DMS 273 (cell line): Measurements from ENCODE around the gene GNL1.
"Not testable (repeated sequence)": the region's sequence is repeated elsewhere in the genome, so short reads cannot be mapped to it uniquely, and the experiment has no call there.

Experiments
- DNase-seq: peaks from one replicate; lab custom pipeline; 2025; ENCODE audit not compliant: unreplicated experiment; lab: John Stamatoyannopoulos, UW

Gene GNL1

DNA sequence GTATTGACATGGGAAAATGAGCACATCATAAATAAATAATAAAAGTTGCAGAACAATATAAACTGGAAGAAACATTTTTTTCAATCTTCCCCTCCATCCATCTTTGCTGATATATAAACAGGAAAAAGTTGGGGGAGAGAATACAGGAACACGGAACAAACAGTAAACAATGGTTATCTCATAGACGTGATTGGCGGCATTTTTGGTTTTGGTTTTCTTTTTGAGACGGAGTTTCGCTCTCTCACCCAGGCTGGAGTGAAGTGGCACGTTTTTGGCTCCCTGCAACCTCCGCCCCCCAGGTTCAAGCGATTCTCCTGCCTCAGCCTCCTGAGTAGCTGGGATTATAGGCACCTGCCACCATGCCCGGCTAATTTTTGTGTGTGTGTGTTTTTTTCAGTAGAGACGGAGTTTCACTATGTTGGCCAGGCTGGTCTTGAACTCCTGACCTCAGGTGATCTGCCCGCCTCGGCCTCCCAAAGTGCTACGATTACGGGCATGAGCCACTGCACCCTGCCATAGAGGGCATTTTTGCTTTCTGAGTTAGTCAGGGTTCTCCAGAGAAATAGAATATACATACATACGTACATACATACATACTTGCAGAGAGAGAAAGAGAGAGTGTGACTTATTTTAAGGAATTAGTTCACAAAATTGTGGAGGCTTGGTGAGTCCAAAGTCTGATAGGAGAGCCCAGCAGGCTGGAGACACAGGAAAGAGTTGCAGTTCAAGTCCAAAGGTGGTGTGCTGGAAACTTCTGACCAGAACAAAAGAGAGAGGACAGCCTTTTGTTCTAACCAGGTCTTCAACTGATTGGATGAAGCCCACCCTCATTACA, 22.6 kb downstream of the GNL1 start:
- DNase-seq = no peak

DNA sequence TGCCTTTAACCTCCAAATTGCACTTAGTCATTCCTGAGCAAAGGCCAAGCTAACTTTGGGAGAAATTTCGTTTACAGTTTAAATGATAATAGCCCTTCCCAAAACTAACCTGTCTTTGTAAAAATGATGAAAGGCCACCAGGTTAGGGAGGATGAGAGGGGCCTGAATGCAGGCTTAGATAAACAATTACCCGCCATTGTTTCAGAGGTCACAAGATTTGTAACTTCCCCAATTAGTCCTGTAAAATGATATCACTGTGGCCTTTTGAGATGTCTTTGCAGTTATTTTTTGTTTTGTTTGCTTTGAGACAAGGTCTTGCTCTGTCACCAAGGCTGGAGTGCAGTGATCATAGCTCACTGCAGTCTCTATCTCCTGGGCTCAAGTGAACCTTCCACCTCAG, 26.3 kb downstream of the GNL1 start:
- no peak for DNase-seq

DNA sequence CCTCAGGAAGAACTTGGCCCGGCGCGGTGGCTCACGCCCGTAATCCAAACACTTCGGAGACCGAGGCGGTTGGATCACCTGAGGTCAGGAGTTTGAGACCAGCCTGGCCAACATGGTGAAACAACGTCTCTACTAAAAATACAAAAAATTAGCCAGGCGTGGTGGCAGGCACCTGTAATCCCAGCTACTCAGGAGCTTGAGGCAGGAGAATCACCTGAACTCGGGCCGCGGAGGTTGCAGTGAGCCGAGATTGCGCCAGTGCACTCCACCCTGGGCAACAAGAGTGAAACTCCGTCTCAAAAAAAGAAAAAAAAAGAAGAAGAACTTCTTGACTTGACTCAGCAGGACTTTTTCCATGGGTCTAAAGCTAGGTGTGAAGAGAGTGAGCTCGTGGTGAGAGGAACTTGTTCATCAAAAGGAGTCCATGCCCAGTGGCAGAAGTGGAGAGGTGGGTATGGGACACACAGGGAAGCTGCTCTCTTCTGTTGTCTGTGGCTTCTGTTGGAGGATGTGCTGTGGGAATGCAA, 26.9 kb downstream of the GNL1 start:
- DNase-seq = not testable (repeated sequence)

DNA sequence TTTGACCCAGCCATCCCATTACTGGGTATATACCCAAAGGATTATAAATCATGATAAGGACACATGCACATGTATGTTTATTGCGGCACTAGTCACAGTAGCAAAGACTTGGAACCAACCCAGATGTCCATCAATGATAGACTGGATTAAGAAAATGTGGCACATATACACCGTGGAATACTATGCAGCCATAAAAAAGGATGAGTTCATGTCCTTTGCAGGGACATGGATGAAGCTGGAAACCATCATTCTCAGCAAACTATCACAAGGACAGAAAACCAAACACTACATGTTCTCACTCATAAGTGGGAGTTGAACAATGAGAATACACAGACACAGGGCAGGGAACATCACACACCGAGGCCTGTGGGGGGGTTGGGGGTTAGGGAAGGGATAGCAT, 29.8 kb downstream of the GNL1 start:
- not testable (repeated sequence) for DNase-seq

DNA sequence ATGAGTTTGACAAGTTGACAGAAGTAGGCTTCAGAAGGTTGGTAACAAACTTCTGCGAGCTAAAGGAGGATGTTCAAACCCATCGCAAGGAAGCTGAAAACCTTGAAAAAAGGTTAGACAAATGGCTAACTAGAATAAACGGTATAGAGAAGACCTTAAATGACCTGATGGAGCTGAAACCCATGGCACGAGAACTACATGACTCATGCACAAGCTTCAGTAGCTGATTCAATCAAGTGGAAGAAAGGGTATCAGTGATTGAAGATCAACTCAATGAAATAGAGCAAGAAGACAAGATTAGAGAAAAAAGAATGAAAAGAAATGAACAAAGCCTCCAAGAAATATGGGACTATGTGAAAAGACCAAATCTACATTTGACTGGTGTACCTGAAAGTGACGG, 34.3 kb downstream of the GNL1 start:
- DNase-seq = not testable (repeated sequence)

DNA sequence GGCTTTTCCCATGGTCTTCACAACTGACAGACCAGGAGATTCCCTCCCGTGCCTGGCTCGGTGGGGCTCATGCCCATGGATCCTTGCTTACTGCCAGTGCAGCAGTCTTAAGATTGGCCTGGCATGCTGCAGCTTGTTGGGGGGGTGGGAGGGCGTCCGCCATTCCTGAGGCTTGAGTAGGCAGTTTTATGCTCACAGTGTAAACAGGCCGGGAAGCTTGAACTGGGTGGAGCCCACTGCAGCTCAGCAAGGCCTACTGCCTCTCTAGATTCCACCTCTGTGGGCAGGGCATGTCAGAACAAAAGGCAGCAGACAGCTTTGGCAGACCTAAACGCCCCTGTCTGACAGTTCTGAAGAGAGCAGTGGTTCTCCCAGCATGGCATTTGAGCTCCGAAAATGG, 35.2 kb downstream of the GNL1 start:
- not testable (repeated sequence) for DNase-seq

DNA sequence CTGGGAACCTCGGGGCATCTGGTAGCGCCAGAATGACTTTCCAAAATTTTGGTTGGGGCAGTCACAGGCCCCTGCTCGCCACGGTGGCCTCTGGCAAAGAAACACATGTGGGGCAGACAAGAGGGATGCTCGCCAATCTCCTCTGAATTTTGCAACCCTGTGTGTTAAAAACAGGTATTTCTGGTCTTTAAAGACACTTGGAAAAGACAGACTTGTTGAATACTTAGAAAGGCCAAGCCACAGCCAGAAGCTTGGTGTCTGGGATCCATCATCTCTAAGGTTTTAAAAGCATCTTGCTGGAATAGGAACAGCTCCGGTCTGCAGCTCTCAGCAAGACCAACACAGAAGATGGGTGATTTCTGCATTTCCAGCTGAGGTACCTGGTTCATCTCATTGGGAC, 35.8 kb downstream of the GNL1 start:
- DNase-seq = no peak

DNA sequence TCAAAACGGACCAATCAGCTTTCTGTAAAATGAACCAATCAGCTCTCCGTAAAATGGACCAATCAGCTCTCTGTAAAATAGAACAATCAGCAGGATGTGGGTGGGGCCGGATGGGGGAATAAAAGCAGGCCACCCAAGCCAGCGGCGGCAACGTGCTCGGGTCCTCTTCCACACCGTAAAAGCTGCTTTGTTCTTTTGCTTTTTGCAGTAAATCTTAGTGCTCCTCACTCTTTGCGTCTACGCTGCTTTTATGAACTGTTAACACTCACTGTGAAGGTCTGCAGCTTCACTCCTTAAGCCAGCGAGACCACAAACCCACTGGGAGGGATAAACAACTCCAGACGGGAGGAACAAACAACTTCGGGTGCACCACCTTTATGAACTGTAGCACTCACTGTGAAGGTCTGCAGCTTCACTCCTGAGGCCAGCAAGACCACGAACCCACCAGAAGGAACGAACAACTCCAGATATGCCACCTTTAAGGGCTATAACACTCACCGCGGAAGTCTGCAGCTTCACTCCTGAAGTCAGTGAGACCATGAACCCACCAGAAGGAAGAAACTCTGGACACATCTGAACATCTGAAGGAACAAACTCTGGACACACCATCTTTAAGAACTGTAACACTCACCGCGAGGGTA, 37.7 kb downstream of the GNL1 start:
- DNase-seq = not testable (repeated sequence)

DNA sequence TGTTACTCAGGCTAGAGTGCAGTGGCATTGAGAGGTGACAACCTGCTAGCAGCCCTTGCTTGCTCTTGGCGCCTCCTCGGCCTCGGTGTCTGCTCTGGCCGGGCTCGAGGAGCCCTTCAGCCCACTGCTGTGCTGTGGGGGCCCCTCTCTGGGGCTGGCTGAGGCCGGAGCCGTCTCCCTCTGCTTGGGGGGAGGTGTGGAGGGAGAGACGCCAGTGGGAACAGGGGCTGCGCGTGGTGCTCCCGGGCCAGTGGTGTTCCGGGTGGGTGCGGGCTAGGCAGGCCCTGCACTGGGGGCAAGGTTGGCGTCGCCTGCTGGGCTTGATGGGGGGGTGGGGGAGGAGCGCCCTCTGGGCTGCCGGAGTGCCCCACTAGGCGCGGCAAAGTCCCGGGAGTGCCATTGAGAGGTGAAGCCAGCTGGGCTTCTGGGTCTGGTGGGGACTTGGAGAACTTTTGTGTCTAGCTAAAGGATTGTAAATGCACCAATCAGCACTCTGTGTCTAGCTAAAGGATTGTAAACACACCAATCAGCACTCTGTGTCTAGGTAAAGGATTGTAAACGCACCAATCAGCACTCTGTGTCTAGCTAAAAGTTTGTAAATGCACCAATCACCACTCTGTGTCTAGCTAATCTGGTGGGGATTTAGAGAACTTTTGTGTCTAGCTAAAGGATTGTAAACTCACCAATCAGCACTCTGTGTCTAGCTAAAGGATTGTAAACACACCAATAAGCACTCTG, 38.4 kb downstream of the GNL1 start:
- not testable (repeated sequence) for DNase-seq

DNA sequence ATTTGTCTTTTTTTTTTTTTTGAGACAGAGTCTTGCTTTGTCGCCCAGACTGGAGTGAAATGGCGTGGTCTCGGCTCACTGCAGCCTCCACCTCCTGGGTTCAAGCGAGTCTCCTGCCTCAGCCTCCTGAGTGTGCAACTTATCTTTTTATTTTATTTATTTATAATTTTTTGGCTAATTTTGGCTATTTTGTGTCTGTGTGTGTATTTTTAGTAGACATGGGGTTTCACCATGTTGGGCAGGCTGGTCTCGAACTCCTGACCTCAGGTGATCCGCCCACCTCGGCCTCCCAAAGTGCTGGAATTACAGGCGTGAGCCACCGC, 39.6 kb downstream of the GNL1 start:
- not testable (repeated sequence) for DNase-seq

DNA sequence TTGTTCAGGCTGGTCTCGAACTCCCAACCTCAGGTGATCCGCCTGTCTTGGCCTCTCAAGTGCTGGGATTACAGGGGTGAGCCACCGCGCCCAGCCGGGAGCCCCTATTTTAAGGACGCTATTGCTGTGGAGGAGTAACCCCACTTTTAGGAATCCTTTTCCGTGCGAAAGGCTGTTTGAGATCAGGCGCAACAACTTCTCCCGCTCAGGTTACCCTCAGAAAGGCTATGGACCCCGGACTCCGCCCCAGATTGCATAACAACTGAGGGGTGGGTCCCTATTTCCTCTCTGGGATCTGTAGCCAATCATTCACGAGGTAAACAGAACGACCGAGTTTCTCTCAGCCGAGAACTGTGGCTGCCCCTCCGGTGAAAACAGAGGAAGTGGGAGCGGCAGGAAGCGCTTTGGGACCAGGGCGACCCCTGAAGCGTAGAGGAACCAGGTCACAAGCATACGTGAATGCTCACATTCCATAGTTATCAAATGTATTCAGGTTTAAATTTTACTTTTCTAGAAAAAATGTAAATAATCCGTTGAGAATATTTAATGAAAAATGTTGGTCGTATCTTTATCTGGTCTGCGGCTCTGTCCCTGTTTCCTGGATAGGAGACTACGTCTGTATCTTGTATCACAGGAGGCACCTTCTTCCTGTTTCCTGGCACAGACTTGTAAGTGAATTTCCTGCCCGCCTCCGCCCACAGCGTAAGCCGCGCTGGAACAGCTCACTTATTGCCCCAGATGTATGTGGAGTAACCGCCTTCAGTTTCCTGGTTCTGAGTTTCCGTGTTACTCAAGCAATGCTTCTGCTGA, 40.1 kb downstream of the GNL1 start:
- peak; percentile 93 for DNase-seq

DNA sequence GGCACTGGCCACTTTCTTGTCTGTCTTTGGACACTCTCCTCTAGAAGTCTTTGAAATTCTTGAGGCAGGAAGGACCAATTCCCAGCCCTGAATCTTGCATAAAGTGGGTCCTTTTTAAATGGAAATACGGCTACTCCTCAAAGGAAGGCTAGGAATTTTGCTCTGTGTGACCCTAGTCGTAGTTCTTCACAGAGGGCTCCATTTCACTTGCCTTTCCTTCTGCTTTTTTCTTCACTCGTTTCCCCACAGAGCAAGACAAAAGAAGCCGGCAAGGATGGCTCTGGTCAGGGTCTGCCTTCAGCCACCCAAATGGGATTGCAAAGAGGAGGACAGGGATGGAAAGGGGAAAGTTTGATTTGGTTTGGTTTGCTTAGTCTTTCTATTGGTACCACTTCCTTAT, 41.2 kb downstream of the GNL1 start:
- DNase-seq = no peak

DNA sequence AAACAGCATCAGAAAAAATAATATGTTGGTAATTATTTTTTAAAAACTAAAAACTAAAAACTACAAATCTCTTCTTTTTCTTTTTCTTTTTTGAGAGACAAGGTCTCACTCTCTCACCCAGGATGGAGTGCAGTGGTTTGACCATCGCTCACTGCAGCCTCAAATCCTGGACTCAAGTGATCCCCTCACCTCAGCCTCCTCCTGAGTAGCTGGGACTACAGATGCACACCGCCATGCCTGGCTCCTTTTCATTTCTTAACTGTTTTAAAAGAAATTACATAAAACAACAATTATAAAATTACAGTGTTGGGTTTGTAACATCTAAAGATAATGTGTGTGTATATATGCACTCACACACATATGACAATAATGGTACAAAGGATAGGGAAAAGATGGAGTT, 42.8 kb downstream of the GNL1 start:
- DNase-seq = no peak

DNA sequence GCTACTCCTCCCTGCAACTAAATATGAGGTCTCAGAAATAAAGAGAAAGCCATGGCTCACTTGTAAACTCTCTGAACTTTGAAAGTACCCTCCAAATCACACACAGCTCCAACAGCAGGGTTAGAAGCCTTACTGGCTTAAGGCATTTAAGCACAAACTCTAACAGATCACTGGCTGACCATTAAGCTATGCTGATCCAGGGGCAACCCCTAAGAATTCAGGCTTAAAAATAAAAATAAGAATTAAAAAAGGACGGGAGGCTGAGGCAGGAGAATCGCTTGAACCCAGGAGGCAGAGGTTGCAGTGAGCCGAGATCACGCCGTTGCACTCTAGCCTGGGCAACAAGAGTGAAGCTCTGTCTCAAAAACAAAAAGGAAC, 45.1 kb downstream of the GNL1 start:
- no peak for DNase-seq

DNA sequence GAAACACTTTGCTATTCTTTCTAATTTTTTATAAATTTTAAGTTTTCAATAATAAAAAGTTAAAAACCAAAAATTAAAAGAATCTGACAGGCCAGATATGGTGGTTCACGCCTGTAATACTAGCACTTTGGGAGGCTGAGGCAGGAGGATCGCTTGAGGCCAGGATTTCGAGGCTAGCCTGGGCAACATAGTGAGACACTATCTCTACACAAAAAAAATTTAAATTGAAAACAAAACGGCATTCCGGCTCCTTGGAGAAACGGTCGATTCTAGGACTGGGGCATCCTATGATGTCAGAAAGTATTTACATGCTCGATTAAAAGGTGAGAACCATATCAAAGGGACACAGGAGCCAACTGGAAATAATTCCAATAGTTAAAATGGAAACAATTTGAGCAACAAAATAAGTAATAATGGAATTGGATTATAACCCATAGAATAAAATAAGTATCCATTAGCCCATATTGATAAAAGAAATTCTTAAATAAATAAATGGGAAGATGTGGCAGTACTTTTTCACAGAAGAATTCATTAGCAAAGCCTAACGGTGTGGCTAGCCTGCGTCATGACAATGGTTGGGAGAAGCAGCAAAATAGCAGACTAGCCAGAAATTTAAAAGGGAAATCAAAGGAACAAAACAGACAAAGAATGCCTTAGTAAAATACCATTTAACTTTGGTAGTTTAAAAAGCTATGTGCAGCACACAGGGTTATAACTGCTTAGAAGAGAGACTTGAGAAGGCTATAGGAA, 45.7 kb downstream of the GNL1 start:
- DNase-seq = no peak

DNA sequence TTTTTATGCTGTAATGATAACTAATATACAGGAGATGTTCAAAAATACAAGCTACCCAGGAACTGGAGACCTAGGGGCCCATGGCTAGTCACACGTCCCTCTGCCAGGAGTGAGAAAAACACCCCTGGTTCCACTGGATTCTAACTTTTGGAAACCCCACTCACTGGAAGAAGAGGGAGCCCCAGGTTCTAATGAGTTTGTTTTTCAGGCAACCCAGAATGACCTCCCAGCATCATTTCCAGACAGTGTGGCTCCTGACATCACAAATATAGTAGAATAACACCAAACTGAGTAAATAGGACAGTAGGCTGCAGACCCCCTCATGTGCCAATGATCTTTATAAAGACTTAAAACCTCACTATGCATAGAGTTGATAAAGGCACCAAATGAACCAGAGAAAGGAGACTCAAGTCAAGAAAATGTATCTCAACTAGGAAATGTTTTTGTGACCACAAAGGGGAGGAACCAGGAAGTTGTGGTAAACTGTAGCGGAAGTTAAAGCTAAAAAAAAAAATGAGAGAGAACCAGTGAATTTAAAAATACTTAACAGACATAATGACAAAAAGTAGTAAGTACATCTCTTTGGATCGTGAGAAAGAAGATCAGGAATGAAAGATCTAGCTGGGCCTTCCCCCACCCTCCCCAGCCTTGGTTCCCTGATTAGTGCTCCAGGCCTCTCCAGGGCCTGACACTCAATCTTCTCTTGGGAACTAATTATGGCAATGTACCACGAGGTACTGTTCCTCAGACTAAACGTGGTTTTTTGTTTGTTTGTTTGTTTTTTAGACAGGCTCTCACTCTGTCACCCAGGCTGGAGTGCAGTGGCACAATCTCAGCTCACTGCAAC, 47.2 kb downstream of the GNL1 start:
- no peak for DNase-seq

DNA sequence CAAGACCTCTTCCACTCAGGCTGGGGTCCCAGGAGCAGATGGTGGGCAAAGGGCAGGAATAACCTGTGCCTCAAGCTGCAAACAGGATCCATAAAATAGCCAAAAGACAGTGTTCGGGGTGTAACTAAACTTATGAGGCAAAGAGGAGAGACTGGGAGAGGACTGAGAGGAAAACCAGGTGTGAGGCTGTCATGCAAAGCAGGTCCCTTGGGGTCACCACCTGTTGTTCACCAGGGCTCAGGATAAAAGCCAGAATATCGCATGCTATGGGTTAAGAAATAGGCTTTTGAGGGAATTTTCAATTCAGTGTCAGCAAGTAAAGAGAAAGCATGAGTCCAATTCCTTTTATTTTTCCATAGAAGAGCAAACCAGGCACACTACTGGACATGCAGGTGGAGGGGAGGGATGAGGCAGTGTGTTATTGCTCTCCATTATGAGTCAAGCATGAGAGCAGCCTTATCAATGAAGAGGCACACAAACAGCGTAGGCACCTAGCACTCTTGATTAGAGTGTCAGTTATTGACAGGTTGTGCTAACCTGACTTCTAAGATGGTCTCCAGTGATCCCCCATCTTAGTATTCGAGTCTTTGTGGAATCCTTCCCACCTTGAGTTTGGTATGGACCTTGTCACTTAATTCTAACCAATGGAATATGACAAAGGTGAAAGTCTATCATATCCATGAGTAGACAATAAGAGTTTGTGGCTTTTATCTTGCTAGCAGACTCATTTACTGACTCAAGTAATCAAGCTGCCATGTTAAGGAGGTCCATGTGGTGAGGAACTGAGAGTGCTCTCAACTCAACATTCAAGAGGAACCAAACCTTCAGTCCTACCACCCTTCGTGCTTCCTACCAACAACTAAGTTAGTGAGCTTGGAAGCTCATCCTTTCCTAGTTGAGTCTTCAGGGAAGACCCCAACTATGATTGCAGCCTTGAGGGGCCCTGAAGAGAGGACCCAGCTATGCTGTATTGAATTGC, 48.2 kb downstream of the GNL1 start:
- no peak for DNase-seq
